NCI-H2196 (cell line): ENCODE results near the gene NACC2.

Experiments
- DNase-seq: peaks from one replicate; lab custom pipeline; 2025; ENCODE audit not compliant: unreplicated experiment; lab: John Stamatoyannopoulos, UW

The NACC2 gene

DNA sequence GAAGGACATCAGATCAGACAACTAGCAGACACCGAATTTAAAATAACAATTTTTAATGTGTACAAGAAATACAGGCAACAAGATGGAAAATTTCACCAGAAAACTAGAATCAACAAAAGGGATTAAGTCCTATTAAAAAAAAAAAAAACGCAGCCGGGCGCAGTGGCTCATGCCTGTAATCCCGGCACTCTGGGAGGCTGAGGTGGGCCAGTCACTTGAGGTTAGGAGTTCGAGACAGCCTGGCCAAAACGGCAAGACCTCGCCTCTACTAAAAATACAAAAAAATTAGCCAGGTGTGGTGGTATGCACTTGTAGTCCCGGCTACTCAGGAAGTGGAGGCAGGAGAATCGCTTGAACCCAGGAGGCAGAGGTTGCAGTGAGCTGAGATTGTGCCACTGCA is 69.6 kb downstream of the NACC2 start:
- no peak for DNase-seq

- DNase-seq: no peak
These were observed 70.3 kb downstream of the NACC2 start for GRCh38 chr9:136024696-136025316.

- DNase-seq: no peak
These were observed 70.8 kb downstream of the NACC2 start for GRCh38 chr9:136024286-136024685.

- no peak for DNase-seq
These were observed 71.5 kb downstream of the NACC2 start for GRCh38 chr9:136023410-136024225.

DNA sequence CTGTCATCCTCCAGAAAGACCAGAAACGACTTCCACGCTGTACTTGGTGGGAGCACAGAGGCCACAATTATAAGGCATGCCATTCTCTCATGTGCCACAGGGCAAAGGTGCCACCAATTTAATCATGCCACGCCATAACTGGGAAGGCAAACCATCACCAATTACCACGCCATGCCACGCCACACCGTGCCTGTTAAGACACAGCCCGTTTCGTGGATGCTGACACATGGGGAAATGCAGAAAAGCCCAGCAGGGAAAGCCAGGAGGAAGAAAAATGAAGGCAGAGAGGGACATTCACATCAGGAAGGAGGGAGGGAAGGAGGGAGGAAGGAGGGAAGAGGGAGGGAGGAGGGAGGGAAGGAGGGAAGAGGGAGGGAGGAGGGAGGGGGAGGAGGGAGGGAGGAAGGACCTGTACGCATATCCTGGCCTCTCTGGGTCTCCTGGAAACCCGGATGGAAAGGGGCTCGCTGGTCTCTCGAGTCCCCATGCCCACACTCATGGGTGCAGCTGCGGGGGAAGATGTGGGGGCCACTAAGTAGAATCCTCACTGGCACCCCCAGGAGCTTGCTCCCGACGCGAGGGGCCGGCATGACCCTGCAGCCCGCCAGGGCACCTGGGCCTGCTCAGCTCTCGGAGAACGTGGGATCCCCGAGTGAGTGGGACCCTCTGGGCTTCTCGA is 72.2 kb downstream of the NACC2 start:
- DNase-seq: no peak

GRCh38 chr9:136021872-136022681 is 73.0 kb downstream of the NACC2 start:
- DNase-seq: no peak

DNA sequence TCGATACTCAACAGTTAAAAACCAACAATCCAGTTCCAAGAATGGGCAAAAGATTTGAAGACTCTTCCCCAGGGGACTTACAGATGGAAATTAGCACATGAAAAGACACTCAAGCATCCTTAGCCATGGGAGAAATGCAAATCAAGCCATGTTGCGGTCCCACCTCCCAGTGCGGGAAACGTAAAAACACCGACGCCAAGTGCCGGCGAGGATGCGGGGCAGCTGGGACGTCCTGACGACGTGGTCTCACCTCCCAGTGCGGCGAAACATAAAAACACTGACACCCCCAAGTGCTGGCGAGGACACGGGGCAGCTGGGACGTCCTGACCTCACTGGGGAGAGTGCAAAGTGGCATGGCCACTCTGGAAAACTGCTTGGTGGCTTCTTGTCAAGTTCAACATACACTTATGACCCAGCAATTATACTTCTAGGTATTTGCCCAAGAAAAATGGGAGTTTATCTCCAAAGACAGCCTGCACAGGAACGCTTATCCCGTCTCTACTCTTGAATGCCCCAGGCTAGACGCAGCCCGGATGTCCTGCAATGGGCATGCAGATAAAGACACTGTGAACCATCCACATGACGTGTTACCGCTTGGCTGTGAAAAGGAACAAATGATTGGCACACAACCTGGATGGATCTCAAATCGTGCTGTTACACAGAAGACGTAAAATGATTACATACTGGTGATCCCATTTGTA is 73.8 kb downstream of the NACC2 start:
- no peak for DNase-seq

GRCh38 chr9:136020671-136021070 is 74.4 kb downstream of the NACC2 start:
- DNase-seq: no peak

GRCh38 chr9:136020206-136020605 is 74.9 kb downstream of the NACC2 start:
- no peak for DNase-seq

DNA sequence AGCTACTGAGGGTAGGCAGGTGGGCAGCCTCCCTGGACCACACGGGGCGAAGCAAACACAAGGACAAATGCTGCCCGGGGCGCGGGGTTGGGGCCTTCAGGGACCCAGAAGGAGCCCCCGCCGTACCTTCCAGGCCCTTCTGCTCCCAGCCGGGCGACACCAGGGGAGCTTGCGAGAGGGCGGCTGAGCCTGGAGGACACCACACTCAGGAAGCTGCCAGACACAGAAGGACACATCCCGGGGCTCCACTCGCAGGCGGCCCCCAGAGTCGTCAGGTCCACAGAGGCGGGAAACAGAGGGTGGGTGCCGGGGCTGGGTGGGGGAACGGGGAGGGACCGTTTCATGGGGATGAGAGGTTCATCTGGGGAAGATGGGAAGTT is 75.4 kb downstream of the NACC2 start:
- DNase-seq: no peak

- no peak for DNase-seq
These were observed 75.9 kb downstream of the NACC2 start for GRCh38 chr9:136019041-136019680.

- DNase-seq: no peak
These were observed 76.6 kb downstream of the NACC2 start for GRCh38 chr9:136018257-136019031.

GRCh38 chr9:136017289-136018190 is 77.5 kb downstream of the NACC2 start:
- DNase-seq: no peak

GRCh38 chr9:136016572-136017288 is 78.4 kb downstream of the NACC2 start:
- no peak for DNase-seq

- DNase-seq: no peak
These were observed 79.2 kb downstream of the NACC2 start for GRCh38 chr9:136015656-136016571.

GRCh38 chr9:136014924-136015633 is 80.0 kb downstream of the NACC2 start:
- DNase-seq: no peak
